ENCODE data around the gene ANKRD65.

ANKRD65 gene

DNA sequence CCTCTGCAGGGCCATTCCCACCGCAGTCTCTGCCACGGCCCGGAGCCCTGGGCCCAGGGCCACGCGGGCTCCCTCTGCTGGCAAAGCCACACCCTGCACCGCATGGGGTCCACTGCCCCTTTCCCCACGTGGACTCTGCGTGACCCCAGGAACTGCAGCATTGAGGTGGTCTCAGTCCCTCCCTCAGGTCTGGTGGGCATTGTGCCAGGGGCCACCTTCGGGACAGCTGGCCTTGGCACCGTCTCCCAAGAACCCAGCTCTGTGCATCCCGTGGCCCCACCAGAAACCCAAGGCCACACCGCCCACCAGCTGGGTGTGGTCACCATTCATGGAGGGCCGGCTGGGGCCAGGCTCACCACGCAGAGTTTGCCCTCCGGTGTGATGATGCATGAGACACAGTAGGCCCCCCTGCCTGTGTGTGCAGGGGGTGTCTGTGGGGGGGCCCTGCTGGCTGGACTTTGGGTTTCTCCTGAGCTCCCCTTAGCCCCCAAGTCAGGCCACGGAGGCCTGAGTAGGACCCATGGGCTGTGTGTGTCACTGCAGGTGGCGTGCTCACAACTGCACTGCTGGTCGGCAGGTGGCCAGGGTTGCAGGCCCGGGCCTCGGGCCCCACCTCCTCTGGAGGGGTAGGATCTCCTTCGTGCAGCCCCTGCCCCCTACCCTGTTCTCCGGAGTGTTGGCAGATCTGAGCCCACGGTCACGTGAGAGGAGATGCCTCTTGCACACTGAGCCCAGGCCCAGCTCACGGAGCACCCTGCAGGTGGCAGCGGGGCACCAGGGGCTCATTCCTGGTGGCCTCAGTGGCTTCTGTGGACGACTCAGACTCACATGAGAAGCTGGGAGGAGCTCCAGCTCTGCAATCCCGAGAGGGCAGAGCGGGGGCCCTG lies 20.2 kb upstream of the ANKRD65 start:
- no peak for DNase-seq

- no peak for DNase-seq
These were observed 19.4 kb upstream of the ANKRD65 start for GRCh38 chr1:1440262-1441001.

DNA sequence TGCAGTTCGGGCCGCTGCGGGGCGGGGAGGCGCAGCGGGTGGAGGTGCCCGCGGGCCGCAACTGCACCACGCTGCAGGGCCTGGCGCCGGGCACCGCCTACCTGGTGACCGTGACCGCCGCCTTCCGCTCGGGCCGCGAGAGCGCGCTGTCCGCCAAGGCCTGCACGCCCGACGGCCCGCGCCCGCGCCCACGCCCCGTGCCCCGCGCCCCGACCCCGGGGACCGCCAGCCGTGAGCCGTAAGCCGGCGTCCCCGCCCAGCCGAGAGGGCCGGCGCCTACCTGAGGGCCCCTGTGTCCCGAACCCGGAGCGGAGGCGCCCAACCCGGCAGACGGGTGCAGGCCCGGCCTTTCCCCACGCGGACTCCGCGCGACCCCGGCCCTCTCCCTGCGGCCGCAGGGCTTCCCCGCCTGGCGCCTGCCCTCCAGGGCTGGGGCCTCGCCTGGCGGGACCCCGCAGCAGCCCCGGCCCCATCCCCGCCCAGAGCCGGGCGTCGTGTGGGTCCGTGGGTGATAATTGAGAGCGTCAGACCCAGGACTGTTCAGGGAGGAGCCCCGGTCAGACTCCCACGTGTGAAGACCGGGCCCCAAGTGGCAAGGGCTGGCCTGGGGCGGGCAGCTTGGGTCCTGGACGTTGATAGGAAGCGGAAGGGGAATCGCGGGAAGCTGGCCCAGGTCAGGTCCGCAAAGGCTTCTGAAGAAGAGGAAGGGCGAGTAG lies 18.6 kb upstream of the ANKRD65 start:
- no peak for DNase-seq

- no peak for DNase-seq
These were observed 17.7 kb upstream of the ANKRD65 start for GRCh38 chr1:1438531-1439381.

DNA sequence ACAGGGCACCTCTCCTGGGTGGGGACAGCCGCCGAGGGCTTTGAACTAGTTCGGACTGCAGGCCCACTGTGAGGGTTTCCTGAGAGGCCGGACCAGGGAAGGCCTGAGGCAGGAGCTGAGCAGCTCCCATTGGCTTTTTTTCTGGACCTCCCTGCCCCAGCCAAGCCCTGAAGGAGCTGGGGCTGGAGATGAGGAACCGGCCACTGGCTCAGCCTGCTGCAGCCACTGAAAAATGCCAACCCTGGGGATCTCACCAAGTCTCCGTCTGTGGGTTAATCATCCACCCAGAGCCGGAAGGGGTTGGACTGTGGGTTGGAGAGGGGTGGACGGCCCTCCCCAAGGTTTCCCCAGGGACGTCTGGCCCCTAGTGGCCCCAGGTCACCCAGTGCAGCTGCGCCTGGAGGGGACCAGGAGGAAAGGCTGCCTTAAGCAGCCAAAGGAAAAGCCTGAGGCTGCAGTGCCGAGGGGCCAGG lies 16.9 kb upstream of the ANKRD65 start:
- DNase-seq: no peak

DNA sequence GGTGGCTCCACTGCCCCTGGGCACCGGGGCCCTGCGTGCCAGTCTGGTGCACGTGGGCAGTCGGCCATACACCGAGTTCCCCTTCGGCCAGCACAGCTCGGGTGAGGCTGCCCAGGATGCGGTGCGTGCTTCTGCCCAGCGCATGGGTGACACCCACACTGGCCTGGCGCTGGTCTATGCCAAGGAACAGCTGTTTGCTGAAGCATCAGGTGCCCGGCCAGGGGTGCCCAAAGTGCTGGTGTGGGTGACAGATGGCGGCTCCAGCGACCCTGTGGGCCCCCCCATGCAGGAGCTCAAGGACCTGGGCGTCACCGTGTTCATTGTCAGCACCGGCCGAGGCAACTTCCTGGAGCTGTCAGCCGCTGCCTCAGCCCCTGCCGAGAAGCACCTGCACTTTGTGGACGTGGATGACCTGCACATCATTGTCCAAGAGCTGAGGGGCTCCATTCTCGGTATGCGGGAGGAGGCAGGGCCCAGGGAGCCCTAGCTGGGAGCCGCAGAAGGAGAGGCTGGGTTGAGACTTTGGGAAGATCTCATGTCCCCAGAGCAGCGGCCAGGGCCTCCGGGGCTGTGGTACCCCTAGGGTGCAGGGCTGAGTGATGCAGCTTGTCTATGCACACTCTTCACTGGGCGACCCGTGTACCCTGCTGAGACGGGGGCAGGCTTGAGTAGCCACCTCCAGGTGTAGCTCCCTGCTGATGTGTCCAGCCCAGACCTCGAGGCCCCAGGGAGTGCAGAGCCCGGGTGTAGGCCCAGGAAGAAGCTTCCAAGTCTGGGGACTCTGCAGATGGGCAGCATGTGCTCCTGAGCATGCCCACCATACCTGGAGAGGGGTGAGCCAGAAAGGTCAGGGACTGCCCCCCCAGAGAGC lies 16.2 kb upstream of the ANKRD65 start:
- no peak for DNase-seq

- DNase-seq: no peak
These were observed 15.6 kb upstream of the ANKRD65 start for GRCh38 chr1:1436630-1437032.

DNA sequence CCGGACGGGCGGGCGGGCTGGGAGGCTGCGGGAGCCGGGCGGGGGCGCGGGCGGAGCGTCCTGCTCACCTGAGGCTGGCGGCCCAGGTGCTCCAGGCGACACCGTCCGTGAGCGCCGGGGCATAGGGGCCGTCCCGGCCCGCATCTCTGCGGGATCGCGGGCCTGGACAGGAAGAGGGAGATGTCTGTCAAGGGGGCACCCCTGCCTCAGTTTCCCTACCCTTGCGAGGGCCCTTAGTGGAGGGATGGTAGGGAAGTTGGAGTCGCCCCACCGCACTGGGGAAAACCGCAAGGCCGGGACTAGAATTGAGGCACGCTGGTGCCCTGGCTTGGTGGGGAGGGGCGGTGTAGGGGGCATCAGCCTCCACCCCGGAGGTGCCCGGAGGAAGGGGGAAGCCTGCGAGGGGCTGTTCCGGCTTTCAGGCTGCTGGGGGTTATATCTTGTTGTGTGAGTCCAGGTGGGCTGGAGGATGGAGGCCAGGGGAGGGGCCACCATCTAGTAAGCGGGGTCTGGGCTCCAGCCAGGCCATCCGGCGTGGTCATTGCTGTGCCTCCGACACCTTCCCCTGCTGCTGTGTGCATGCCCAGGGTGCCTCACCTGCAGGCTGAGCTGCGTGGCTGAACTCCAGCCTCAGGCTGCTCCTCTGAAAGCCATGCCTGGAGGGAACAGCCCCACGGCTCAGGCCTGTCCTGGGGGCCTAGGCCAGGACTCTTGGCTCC lies 15.0 kb upstream of the ANKRD65 start:
- DNase-seq: no peak

- no peak for DNase-seq
These were observed 14.2 kb upstream of the ANKRD65 start, which contains the start of gene VWA1 for GRCh38 chr1:1435106-1435903. VWA1 (plus strand) TSS chr1:1435690; CDS start chr1:1435749, 59 bp downstream.

- DNase-seq: no peak
These were observed 13.7 kb upstream of the ANKRD65 start for GRCh38 chr1:1434824-1435105.

- DNase-seq: no peak
These were observed 13.2 kb upstream of the ANKRD65 start for GRCh38 chr1:1434131-1434823.

GRCh38 chr1:1433804-1434130 lies 12.7 kb upstream of the ANKRD65 start:
- no peak for DNase-seq

GRCh38 chr1:1432951-1433803 lies 12.1 kb upstream of the ANKRD65 start:
- no peak for DNase-seq

DNA sequence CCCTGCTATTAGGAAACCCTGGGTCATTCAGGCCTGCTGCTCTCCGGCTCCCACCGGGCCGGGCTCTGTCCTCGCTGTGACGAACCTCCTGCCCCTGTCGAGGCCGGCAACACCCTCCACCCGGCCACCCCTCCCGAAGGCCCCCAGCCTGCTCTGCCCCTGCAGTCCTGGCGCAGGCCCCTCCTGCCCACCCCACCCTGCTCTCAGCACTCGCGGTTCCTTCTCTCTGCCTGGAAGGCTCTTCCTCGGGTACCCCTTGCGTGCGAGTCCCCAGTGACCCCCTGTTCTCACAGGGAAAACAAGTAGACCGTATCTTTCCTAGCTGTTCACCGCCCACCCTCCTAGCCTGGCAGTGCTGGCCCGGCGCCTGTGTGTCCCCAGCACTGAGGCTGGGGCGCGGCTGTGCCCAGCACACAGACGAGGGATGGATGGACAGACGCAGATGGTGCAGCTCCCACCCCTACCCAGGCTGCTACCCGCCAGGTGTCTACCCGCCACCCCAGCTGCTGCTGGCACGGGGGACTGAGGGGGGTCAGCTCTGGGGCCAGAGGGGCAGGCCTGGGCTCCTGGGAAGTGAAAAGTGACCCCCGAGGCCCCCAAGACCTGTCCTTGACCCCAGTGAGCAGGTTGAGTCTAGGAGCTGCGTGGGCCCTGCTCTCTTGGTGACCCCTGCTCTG lies 11.3 kb upstream of the ANKRD65 start:
- DNase-seq: no peak

DNA sequence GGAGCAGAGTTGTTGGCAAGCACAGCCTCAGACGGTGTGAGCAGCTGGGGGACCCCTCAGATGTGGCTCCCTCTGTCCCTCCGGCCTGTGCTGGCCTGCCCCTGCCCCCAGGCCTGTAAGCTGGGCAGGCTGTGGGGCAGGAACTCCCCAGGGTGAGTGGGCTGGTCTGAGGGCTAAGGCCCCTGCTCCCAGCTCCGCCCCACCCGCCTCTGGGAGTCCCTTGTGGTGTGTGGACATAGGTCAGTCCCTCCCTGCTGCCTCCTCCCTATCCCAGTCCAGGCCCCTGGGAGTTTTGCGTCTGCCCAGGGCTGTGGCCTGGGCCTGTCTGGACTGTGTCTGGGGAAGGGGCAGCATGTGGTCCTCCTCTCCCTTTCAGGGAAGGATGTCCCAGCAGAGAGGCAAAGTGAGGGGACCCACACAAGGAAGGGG lies 10.8 kb upstream of the ANKRD65 start:
- DNase-seq: no peak

- no peak for DNase-seq
These were observed 10.1 kb upstream of the ANKRD65 start for GRCh38 chr1:1430992-1431844.

Data from NCI-H748 treated with DMSO at 0.1 percent for 48 hours (cell line).